Gastroesophageal sphincter (tissue), 4 donors: Measurements from ENCODE around the gene PRXL2A. TPM values are rescaled to one million over a fixed set of nuclear protein-coding genes. Genes with fewer than 3 reads are reported as not detected.

Experiments used
- ATAC-seq: fragments of 150-250 bp; one replicate; pipeline ENCODE4 v1.9.1; 2016; ENCODE audit warnings: mild to moderate bottlenecking, moderate library complexity
- H3K27ac ChIP-seq, 4 donors: fragments of 200-600 bp; sonication (generic) in 3 of 4; 1 replicate in 3 of 4; 2 replicates in 1 of 4; pipeline ENCODE4 v1.5.1; 2016 to 2019
- H3K27me3 ChIP-seq: fragments of 200-600 bp; sonication (generic); one replicate; pipeline ENCODE4 v1.5.1; 2019
- H3K36me3 ChIP-seq, 2 donors: fragments of 200-600 bp; sonication (generic); one replicate each; pipeline ENCODE4 v1.5.1; 2019; ENCODE audit warnings: control low read depth in 1 of 2
- H3K4me1 ChIP-seq, 3 donors: fragments of 200-600 bp; sonication (generic); 1 replicate in 2 of 3; 2 replicates in 1 of 3; pipeline ENCODE4 v1.5.1; 2016 to 2019; ENCODE audit warnings: control low read depth in 2 of 3
- H3K4me3 ChIP-seq, 2 donors: fragments of 200-600 bp; sonication (generic); one replicate each; pipeline ENCODE4 v1.5.1; 2019; ENCODE audit warnings: mild to moderate bottlenecking in 1 of 2, moderate library complexity in 1 of 2
- H3K9me3 ChIP-seq, 3 donors: fragments of 200-600 bp; sonication (generic); one replicate each; pipeline ENCODE4 v1.5.1; 2017 to 2019; ENCODE audit warnings: control low read depth in 2 of 3
- CTCF ChIP-seq, 4 experiments: fragments of 200-600 bp in 2 of 4; fragments of 450-650 bp in 2 of 4; sonication (generic) in 1 of 4; IDR thresholded peaks; one replicate each; pipeline ENCODE4 v1.5.1; 2017 to 2019; ENCODE audit warnings: antibody characterized with exemption in 4 of 4, mild to moderate bottlenecking in 2 of 4, moderate library complexity in 2 of 4
- EP300 ChIP-seq: sonication (generic); formaldehyde crosslinking; IDR thresholded peaks from one replicate; pipeline ENCODE4 v1.6.1; 2017; ENCODE audit warnings: antibody characterized with exemption, mild to moderate bottlenecking
- POLR2A ChIP-seq, 2 donors: fragments of 450-650 bp; IDR thresholded peaks; one replicate each; pipeline ENCODE4 v1.6.1; 2017; ENCODE audit warnings: antibody characterized with exemption in 2 of 2, mild to moderate bottlenecking in 2 of 2, moderate library complexity in 1 of 2
- POLR2AphosphoS5 ChIP-seq: sonication (generic); formaldehyde crosslinking; IDR thresholded peaks from one replicate; pipeline ENCODE4 v1.6.1; 2017; ENCODE audit warnings: antibody characterized with exemption
- WGBS, 2 donors: methylation state at CpG; one replicate each; pipeline ENCODE4 v1.1.5; 2018; ENCODE audit warnings: low coverage in 1 of 2; 5-methylcytosine and 5-hydroxymethylcytosine counted together
- total RNA-seq, 4 donors: library from RNA; depleted of rRNA; stranded (reverse); fragments of >200 nt; gene quantifications; one replicate each; pipeline ENCODE4 v1.1.0, GENCODE V29; 2016

PRXL2A gene
- total RNA-seq, 4 donors from 2014 or later = 26.4 to 29.4 (median 26.6) TPM

GRCh38 chr10:80485946-80486764 lies 77.8 kb downstream of the PRXL2A start:
- Histone ChIP-seq H3K27ac (peak overlapping the region in 1 of 4 donors; percentile 17), H3K27me3 (no peaks in the 10 kb centered on the region), H3K9me3 (no peaks in the 10 kb centered on the region), H3K36me3 (peaks cover 0 to 23% of the 10 kb centered on the region in 2 donors), H3K4me3 (no peak overlapping the region), H3K4me1 (peaks cover 0 to 69% (median 27%) of the 10 kb centered on the region in 3 donors)
- 82 to 95% methylated on average over 5 to 6 of the region's 17 CpGs for WGBS, 2 donors
- ATAC-seq = peak; percentile 19
- TF ChIP-seq EP300 = no peak
- no peak for TF ChIP-seq POLR2A (IDR thresholded peaks at IDR 0.05)
- no peak for TF ChIP-seq CTCF (IDR thresholded peaks at IDR 0.05)
- TF ChIP-seq POLR2AphosphoS5 = no peak

Other genes with a start within 250 kb of the PRXL2A start
- gene ANXA11, start 203.0 kb upstream of the PRXL2A start, total RNA-seq = 100 to 1,000 TPM; 117 to 225 (median 162) TPM
- not detected for gene MAT1A, start 118.9 kb upstream of the PRXL2A start, total RNA-seq
- not detected for gene DYDC1, start 51.8 kb upstream of the PRXL2A start, total RNA-seq
- gene DYDC2, start 51.8 kb upstream of the PRXL2A start, total RNA-seq = not detected
- 10 to 100 TPM; 23.3 to 52.4 (median 37.1) TPM for gene TSPAN14, start 45.8 kb downstream of the PRXL2A start, total RNA-seq
- not detected for gene SH2D4B, start 129.4 kb downstream of the PRXL2A start, total RNA-seq